Hindlimb muscle (tissue), 1 donor: ENCODE results near the gene ALG14. TPM values are rescaled to one million over a fixed set of nuclear protein-coding genes. Genes with fewer than 3 reads are reported as not detected.
A peak's percentile ranks its signal among the peaks of the same experiment; 100 is the strongest.
"Not testable (repeated sequence)": the region's sequence is repeated elsewhere in the genome, so short reads cannot be mapped to it uniquely, and the experiment has no call there.

ENCODE experiments used
- DNase-seq: peaks from one replicate; pipeline ENCODE4 v3.0.0-alpha.2; 2013
- polyA plus RNA-seq: library from polyadenylated mRNA; unstranded; fragments of 120-200 nt; gene quantifications from one replicate; pipeline ENCODE4 v1.2.1, GENCODE V29; 2013; ENCODE audit not compliant: insufficient read length

ALG14 gene
- polyA plus RNA-seq, 1 donor, result 5.5 TPM

DNA sequence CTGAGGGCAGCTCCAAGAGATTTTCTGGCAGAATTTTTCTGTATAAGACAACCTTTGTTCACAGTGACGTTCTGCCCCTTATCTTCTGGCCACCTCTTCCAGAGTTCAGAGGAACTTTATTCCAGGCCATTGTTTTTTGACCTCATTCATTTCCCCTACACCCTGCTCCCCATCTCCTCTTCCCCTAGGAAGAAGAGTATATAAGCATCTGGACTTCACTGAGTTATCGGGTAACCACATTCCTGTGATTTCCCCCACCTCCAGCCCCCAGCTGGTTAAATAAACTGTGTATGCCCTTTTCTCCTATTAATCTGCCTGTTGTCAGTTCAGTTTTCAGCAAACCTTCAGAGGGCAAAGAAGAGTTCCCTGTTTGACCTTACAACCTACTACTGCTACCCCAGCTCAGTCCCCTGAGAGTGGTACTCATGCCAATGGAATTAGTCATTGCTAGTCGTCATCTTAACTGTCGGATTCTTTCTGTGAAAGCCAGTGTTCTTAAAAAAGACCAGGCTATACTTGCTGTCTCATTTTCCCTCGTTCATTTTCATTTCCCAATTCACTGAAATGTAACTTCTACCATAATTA lies 14.3 kb upstream of the ALG14 start:
- DNase-seq, result no peak

GRCh38 chr1:95085376-95085775 lies 12.6 kb upstream of the ALG14 start:
- DNase-seq, result no peak

DNA sequence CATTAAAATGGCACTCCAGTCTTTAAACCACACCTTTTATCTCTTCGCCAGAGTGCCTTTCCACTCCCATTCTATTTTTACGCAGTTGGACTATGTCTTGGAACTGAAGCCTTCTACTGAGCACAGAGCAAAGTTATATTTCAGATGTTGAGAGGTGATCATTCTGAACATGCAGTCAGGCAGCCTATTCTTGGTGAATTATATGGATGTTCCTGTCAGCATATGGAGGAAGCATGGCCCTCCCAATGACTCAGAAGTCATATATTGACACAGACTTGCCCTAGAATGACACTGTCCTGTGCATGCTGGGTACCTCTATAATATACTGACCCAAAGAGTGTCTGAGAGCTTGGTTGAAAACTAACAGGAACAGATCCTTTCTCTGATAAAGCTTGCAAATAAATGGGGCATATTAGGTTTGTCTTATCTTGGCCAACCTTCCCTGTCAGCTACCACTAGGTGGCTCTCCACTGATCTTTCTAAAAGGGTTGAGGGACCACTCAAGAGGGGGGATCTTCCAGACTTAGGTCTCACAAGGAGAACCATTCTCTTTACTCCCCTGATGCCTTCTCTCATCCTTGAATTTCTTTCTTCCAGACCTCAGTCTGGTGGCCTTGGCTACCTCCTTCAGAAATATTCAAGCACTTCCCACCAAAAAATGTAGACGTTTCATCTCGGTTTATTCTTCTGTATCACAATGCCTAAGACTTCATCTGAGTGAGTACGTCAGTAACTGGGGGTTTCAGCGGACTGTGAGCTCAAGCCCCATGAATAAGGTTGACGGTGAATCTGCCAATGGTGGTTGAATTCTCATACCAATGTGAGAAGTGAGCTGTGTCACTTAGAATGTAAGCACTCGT lies 11.8 kb upstream of the ALG14 start:
- DNase-seq, result no peak

- no peak for DNase-seq
Observed at GRCh38 chr1:95080879-95081278, 8.1 kb upstream of the ALG14 start.

GRCh38 chr1:95080446-95080845 lies 7.7 kb upstream of the ALG14 start:
- DNase-seq, result no peak

- DNase-seq, result no peak
Observed at GRCh38 chr1:95076034-95076433, 3.3 kb upstream of the ALG14 start.

- no peak for DNase-seq
Observed at GRCh38 chr1:95073446-95073845, 695 bp upstream of the ALG14 start.

DNA sequence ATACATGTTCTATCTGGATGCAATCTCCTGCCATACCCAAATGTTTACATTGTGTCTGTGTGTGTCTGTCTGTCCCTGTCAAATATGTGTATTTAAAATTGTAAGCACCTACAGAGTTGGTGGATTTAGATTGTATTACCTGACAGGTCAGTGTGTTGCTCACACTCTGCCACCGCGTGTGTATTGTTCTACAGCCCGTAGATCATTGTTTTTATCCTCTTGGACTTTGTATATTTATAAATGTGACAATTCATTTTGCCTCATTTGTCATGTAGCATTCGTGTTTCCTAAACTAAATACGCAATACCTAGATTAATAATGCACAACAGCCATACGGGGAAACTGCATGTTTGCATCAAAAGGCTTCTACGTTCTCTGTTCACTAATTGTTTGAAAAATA lies 634 bp downstream of the ALG14 start:
- DNase-seq, result no peak

DNA sequence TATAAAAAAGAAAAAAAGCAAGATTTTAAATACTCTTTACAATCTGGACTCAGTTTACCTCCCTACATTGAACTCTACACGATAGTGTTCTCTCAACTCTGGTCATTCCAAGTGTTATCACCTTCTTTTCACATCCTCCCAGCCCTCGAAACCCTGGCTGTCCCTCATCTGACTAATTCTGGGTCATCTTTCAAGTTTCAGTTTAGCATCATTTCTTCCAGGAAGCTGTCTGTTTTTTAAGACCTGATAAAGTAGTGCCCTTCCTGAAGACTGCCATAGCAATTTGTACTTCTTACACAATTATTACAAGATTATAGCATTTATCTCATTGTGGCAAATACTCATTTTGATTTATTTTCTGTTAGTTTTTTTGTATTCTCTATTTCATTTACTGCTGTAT lies 1.2 kb downstream of the ALG14 start:
- DNase-seq, result no peak

DNA sequence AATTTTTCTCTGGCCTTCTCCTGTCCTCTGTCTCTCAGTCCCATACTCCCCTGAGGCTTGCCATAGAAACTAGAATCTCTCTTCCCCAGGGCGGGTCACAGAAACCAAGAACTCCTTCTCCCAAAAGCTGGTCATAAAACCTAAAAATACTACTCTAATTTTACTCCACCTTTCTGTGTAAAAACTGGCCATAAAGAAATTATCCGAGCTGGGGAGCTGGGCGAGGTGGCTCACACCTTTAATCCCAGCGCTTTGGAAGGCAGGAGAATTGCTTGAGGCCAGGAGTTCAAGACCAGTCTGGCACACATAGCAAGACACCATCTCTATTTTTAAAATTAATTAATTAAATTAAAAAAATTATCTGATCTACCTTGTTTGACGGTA lies 3.0 kb downstream of the ALG14 start:
- no peak for DNase-seq

- no peak for DNase-seq
Observed at GRCh38 chr1:95068956-95069709, 3.6 kb downstream of the ALG14 start.

DNA sequence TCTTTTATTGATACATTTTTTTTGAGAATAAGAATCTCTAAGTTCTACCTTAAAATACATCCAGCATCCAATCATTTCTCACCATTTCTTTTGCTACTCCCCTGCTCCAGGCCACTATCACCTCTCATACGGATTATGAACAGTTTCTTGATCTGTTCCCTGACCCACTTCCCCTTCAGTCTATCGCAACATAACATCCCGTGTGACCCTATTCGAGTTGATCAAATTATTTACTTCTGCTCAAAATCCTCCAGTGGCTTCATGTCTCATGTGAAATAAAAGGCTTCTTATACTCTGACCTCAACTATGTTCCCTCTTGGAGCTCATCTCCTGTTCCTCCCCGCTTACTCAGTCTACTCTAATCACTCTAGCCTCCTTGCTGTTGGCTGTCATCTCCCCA lies 5.2 kb downstream of the ALG14 start:
- DNase-seq, result no peak

- DNase-seq, result no peak
Observed at GRCh38 chr1:95067062-95067461, 5.7 kb downstream of the ALG14 start.

GRCh38 chr1:95061445-95062006 lies 11.2 kb downstream of the ALG14 start:
- no peak for DNase-seq

DNA sequence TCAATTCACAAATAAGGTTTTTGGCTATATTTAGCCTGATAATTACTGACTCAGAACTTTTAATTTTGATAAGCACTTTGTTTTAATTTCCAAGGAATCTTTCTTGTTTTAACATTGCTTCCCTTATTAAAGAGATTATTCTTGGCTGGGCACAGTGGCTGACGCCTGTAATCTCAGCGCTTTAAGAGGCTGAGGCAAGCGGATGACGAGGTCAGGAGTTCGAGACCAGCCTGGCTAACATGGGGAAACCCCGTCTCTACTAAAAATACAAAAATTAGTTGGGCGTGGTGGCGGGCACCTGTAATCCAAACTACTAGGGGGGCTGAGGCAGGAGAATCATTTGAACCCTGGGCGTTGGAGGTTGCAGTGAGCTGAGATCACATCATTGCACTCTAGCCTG lies 13.8 kb downstream of the ALG14 start:
- no peak for DNase-seq

DNA sequence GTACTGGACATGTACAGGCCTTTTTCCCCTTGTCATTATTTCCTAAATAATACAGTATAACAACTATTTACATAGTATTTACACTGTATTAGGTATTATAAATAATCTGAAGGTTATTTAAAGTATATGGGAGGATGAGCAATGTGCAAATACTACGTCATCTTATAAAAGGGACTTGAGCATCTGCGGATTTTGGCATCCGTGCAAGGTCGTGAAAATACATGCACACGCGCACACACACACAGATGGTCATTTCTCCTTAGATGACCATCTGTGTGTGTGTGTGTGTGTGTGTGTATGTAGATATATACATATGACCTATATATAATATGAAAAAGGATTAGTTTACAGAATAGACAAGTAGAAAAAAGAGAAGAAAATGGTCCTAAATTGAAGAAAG lies 15.4 kb downstream of the ALG14 start:
- peak; percentile 42 for DNase-seq

DNA sequence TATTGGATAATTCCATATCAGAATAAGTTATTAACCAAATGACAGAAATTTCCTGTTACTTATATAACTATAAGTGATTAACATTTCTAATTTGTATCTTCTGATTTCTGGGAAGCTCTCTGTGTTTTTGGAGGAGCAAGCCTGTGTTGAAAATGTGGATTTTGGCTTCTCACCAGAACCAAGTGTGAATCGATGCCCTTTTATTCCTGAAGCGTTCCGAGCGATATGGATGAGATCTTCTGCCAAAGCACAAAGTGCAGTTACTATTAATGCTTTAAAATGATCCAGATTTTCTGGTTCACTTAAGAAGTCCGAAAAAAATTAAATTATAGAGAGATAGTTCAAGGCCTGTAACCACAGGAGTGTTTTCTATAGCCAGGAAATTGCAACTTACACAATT lies 22.8 kb downstream of the ALG14 start:
- DNase-seq, result no peak

DNA sequence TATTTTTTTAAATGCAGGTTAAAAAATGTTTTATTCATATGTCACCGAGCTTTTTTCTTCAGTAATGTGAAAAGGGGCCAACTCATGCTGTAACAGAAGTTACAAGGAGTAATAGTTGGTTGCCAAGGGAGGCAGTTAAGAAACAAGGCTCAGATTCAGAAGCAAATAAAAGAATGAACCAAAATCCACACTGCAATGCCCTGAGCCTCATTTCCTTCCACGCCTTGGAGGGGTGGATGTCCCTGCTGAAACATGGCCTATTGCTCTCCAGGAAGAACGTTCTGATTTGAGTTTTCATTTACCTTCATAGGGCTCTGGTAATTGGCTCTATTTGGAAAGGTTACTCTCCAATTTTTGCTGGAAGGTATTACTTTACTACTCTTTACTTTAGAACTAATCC lies 24.4 kb downstream of the ALG14 start:
- peak; percentile 33 for DNase-seq

- DNase-seq, result not testable (repeated sequence)
Observed at GRCh38 chr1:95047624-95048023, 25.1 kb downstream of the ALG14 start.

GRCh38 chr1:95046359-95046758 lies 26.4 kb downstream of the ALG14 start:
- DNase-seq, result no peak

- DNase-seq, result peak; percentile 88
Observed at GRCh38 chr1:95043141-95043980, 29.4 kb downstream of the ALG14 start.

DNA sequence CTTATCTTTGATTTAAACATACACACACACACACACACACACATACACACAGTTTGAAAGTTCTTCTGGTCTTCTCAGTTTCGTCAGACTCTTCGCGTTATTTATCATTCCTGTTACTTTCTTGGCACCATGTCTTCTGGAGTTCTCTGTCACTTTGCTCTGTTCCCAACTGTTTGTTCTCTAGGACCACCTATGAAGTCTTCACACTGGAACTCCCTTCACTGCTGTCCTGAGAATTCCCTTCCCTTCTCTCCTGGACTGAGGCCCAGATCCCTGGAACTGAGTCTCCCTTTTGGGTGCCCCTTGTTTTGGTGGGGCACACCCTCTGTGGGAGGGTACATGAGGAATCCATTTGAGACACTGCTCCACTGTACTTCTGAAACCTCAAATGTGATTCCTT lies 30.5 kb downstream of the ALG14 start:
- peak; percentile 38 for DNase-seq
